GM13976 (cell line): ENCODE results near the gene MED12.

Experiments
- DNase-seq: peaks from one replicate; pipeline ENCODE4 v3.0.0; 2012; ENCODE audit warnings: low spot score
- in situ Hi-C: fragments of 300-500 bp; cut with MboI; formaldehyde crosslinking; loops from one replicate; pipeline ENCODE4 v1.12.0; 2022; ENCODE audit warnings: low sequenced_read_pairs, mixed read lengths, inconsistent platforms; ENCODE audit not compliant: unreplicated experiment
- TF ChIP-seq, protein P1 (sequence below): IDR thresholded peaks from 2 replicates; pipeline ENCODE4 v1.5.1; 2012; ENCODE audit warnings: borderline replicate concordance, mild to moderate bottlenecking; ENCODE audit not compliant: insufficient read depth; ENCODE audit errors: extremely low read depth, missing control alignments, control extremely low read depth

MED12 gene

DNA sequence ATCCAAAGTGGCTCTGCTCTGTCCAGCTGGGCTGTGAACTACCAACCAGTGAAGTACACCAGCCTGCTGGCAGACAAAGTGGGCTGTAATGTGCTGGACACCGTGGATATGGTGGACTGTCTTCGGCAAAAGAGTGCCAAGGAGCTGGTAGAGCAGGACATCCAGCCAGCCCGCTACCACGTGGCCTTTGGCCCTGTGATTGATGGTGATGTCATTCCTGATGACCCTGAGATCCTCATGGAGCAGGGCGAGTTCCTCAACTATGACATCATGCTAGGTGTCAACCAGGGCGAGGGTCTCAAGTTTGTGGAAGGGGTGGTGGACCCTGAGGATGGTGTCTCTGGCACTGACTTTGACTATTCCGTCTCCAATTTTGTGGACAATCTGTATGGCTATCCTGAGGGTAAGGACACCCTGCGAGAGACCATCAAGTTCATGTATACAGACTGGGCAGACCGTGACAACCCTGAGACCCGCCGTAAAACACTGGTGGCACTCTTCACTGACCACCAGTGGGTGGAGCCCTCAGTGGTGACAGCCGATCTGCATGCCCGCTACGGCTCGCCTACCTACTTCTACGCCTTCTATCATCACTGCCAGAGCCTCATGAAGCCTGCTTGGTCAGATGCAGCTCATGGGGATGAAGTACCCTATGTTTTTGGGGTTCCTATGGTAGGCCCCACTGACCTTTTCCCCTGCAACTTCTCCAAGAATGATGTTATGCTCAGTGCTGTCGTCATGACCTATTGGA is 48.8 kb downstream of the MED12 start:
- TF ChIP-seq, protein P1, sequence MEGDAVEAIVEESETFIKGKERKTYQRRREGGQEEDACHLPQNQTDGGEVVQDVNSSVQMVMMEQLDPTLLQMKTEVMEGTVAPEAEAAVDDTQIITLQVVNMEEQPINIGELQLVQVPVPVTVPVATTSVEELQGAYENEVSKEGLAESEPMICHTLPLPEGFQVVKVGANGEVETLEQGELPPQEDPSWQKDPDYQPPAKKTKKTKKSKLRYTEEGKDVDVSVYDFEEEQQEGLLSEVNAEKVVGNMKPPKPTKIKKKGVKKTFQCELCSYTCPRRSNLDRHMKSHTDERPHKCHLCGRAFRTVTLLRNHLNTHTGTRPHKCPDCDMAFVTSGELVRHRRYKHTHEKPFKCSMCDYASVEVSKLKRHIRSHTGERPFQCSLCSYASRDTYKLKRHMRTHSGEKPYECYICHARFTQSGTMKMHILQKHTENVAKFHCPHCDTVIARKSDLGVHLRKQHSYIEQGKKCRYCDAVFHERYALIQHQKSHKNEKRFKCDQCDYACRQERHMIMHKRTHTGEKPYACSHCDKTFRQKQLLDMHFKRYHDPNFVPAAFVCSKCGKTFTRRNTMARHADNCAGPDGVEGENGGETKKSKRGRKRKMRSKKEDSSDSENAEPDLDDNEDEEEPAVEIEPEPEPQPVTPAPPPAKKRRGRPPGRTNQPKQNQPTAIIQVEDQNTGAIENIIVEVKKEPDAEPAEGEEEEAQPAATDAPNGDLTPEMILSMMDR = no peak
- in situ Hi-C loops = no loop called here
- DNase-seq = no peak

GRCh38 chrX:71168134-71168533 is 49.7 kb downstream of the MED12 start:
- TF ChIP-seq, protein P1 = no peak
- DNase-seq = no peak
- in situ Hi-C loops = no loop called here

- DNase-seq = no peak
- TF ChIP-seq, protein P1 = no peak
- in situ Hi-C loops = no loop called here
These were observed 51.2 kb downstream of the MED12 start for GRCh38 chrX:71169586-71169985.

DNA sequence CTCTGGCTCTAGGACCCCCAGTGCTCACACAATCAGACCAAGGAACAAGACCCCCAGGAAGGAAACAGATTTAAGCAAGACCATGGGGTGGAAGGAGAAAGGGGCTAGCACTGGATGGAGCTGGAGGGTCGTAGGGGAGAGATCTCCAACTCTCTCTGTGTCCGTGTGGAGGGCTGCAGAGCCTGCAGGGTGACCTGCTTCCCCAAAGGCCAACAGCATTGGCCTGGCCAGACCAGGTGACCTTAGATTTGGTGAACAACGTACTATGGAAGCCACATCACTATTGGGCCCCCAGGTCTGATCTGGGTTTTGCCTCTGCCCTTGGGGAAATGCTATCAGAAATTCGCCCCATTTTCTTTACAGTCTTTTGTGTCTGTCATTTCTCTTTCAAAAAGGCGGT is 52.3 kb downstream of the MED12 start:
- no peak for DNase-seq
- in situ Hi-C loops = no loop called here
- TF ChIP-seq, protein P1 = no peak

DNA sequence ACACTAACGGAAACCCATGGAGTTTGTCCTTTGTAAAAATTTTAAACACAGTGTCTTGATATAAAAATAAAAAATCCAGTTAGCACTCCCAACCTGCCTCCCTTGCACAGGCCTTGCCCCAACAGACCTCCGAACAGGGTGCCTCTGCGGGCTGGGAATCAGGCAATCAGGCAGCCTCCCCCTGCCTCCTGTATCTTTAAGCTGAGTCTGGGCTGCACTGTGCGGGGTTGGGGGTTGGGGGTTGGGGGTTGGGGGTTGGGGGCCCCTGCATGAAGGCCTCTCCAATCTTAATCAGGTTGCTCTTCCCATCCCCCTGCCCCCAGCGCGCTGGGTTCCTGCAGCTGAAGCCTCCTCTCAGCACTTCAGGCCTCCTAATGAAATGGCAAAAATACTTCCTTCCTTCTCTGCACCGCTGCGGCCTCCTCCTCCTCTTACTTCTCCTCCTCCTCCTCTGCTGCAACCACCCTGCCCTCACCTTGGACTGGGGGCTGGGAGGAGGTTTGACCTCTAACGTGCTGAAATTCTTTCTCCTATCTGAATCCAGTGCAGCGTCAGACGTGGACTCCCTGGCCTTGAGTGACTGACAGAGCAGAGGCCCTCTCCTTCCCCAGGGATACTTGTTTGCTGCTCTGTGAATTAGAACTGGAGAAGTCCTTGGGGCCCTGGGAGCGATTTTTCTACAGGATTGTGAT is 52.9 kb downstream of the MED12 start:
- no peak for DNase-seq
- TF ChIP-seq, protein P1 = no peak
- in situ Hi-C loops = no loop called here

DNA sequence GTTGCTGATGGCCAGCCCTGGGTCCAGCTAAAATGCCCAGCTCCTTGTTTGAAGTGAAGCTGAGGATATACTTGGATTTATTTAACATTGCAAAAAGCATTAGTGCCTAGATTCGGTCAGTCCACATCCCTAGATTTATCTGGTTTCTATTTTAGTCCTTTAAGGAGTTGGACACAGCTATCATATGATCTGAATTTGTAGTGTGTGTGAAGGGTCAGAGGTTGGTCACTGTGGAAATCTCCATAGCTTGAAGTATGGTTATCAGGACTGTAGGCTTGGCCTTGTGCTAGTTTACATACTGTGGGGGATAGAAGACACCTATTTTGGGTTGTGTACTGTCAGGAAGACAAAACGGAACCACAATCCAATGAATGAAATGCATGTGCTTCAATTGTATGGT is 55.0 kb downstream of the MED12 start:
- TF ChIP-seq, protein P1 = no peak
- in situ Hi-C loops = no loop called here
- no peak for DNase-seq
